ENCODE measurements around the gene SPAAR.
A peak's percentile ranks its signal among the peaks of the same experiment; 100 is the strongest.
"Not testable (repeated sequence)": the region's sequence is repeated elsewhere in the genome, so short reads cannot be mapped to it uniquely, and the experiment has no call there.

The SPAAR gene

GRCh38 chr9:35891646-35892045, 17.6 kb upstream of the SPAAR start:
- TF ChIP-seq ZFX (IDR thresholded peaks at IDR 0.05; ENCODE audit: borderline replicate concordance): no peak
- TF ChIP-seq CTCF (IDR thresholded peaks at IDR 0.05): no peak
- no peak overlapping the region for H3K27ac ChIP-seq

- no peak overlapping the region for H3K27ac ChIP-seq
- TF ChIP-seq CTCF (IDR thresholded peaks at IDR 0.05): no peak
- no peak for TF ChIP-seq ZFX (IDR thresholded peaks at IDR 0.05; ENCODE audit: borderline replicate concordance)
Observed at GRCh38 chr9:35892051-35892450, 17.2 kb upstream of the SPAAR start.

- TF ChIP-seq ZFX (IDR thresholded peaks at IDR 0.05; ENCODE audit: borderline replicate concordance) (no peak), CTCF (IDR thresholded peaks at IDR 0.05) (no peak)
- no peak overlapping the region for H3K27ac ChIP-seq
Observed at GRCh38 chr9:35896570-35896969, 12.7 kb upstream of the SPAAR start.

- H3K27ac ChIP-seq: not testable (repeated sequence)
Observed at GRCh38 chr9:35897376-35898099, 11.8 kb upstream of the SPAAR start.

- TF ChIP-seq CTCF (IDR thresholded peaks at IDR 0.05) (no peak), ZFX (IDR thresholded peaks at IDR 0.05; ENCODE audit: borderline replicate concordance) (no peak)
- no peak overlapping the region for H3K27ac ChIP-seq
Observed at GRCh38 chr9:35898337-35898736, 11.0 kb upstream of the SPAAR start.

GRCh38 chr9:35899021-35899420, 10.3 kb upstream of the SPAAR start:
- TF ChIP-seq ZFX (IDR thresholded peaks at IDR 0.05; ENCODE audit: borderline replicate concordance) (no peak), CTCF (IDR thresholded peaks at IDR 0.05) (no peak)
- no peak overlapping the region for H3K27ac ChIP-seq

GRCh38 chr9:35903049-35903448, 6.2 kb upstream of the SPAAR start:
- peak; percentile 88 for TF ChIP-seq CTCF (IDR thresholded peaks at IDR 0.05)
- TF ChIP-seq ZFX (IDR thresholded peaks at IDR 0.05; ENCODE audit: borderline replicate concordance): no peak
- no peak overlapping the region for H3K27ac ChIP-seq

GRCh38 chr9:35904338-35904737, 5.0 kb upstream of the SPAAR start:
- TF ChIP-seq CTCF (IDR thresholded peaks at IDR 0.05) (no peak), ZFX (IDR thresholded peaks at IDR 0.05; ENCODE audit: borderline replicate concordance) (no peak)
- no peak overlapping the region for H3K27ac ChIP-seq

Measured in 22Rv1 (cell line).